ENCODE measurements around the gene SLCO3A1.

Gene SLCO3A1

GRCh38 chr15:91966194-91966552 lies 112.7 kb downstream of the SLCO3A1 start:
- no peak for DNase-seq (ENCODE audit: low spot score)

- DNase-seq (ENCODE audit: low spot score) = no peak
Observed at GRCh38 chr15:91967935-91968606, 114.6 kb downstream of the SLCO3A1 start.

- no peak for DNase-seq (ENCODE audit: low spot score)
Observed at GRCh38 chr15:91968610-91969009, 115.1 kb downstream of the SLCO3A1 start.

- DNase-seq (ENCODE audit: low spot score) = peak; percentile 65
Observed at GRCh38 chr15:91970142-91970541, 116.6 kb downstream of the SLCO3A1 start.

- DNase-seq (ENCODE audit: low spot score) = no peak
Observed at GRCh38 chr15:91973481-91973880, 120.0 kb downstream of the SLCO3A1 start.

- DNase-seq (ENCODE audit: low spot score) = no peak
Observed at GRCh38 chr15:91974321-91974720, 120.8 kb downstream of the SLCO3A1 start.

- no peak for DNase-seq (ENCODE audit: low spot score)
Observed at GRCh38 chr15:91975241-91975978, 121.9 kb downstream of the SLCO3A1 start.

GRCh38 chr15:91976966-91977365 lies 123.5 kb downstream of the SLCO3A1 start:
- DNase-seq (ENCODE audit: low spot score) = no peak

- DNase-seq (ENCODE audit: low spot score) = no peak
Observed at GRCh38 chr15:91980502-91981267, 127.2 kb downstream of the SLCO3A1 start.

GRCh38 chr15:91981821-91982800 lies 128.6 kb downstream of the SLCO3A1 start:
- no peak for DNase-seq (ENCODE audit: low spot score)

GRCh38 chr15:91983729-91984340 lies 130.3 kb downstream of the SLCO3A1 start:
- DNase-seq (ENCODE audit: low spot score) = no peak

- DNase-seq (ENCODE audit: low spot score) = no peak
Observed at GRCh38 chr15:91985297-91985696, 131.8 kb downstream of the SLCO3A1 start.

- no peak for DNase-seq (ENCODE audit: low spot score)
Observed at GRCh38 chr15:91988071-91988470, 134.6 kb downstream of the SLCO3A1 start.

- no peak for DNase-seq (ENCODE audit: low spot score)
Observed at GRCh38 chr15:91988655-91989054, 135.1 kb downstream of the SLCO3A1 start.

- DNase-seq (ENCODE audit: low spot score) = no peak
Observed at GRCh38 chr15:91989821-91990220, 136.3 kb downstream of the SLCO3A1 start.

GRCh38 chr15:91992945-91993344 lies 139.4 kb downstream of the SLCO3A1 start:
- no peak for DNase-seq (ENCODE audit: low spot score)

- no peak for DNase-seq (ENCODE audit: low spot score)
Observed at GRCh38 chr15:91995146-91995545, 141.6 kb downstream of the SLCO3A1 start.

- no peak for DNase-seq (ENCODE audit: low spot score)
Observed at GRCh38 chr15:91997163-91997562, 143.7 kb downstream of the SLCO3A1 start.

GRCh38 chr15:92000709-92001108 lies 147.2 kb downstream of the SLCO3A1 start:
- DNase-seq (ENCODE audit: low spot score) = no peak

GRCh38 chr15:92001307-92001706 lies 147.8 kb downstream of the SLCO3A1 start:
- no peak for DNase-seq (ENCODE audit: low spot score)

- no peak for DNase-seq (ENCODE audit: low spot score)
Observed at GRCh38 chr15:92002666-92003065, 149.2 kb downstream of the SLCO3A1 start.

Measured in AG08395 (cell line).